Subcutaneous adipose tissue (tissue), 4 donors: ENCODE results near the gene PKN1. TPM values are rescaled to one million over a fixed set of nuclear protein-coding genes. Genes with fewer than 3 reads are reported as not detected.

Experiments
- small RNA-seq: library from RNA; depleted of rRNA; stranded (forward); fragments of <200 nt; gene quantifications from one replicate; pipeline ENCODE3, GENCODE V24; 2016
- total RNA-seq, 4 donors: library from RNA; depleted of rRNA; stranded (reverse); fragments of >200 nt; gene quantifications; one replicate each; pipeline ENCODE4 v1.1.0, GENCODE V29; 2016
- TF ChIP-seq, protein P1 (sequence below): fragments of 450-650 bp; IDR thresholded peaks from one replicate; pipeline ENCODE4 v1.5.1; 2016; ENCODE audit warnings: low read depth, mild to moderate bottlenecking, control low read depth, antibody characterized with exemption, moderate library complexity

The PKN1 gene
- total RNA-seq, 4 donors from 2014 or later = 47.8 to 136 (median 75.8) TPM

DNA sequence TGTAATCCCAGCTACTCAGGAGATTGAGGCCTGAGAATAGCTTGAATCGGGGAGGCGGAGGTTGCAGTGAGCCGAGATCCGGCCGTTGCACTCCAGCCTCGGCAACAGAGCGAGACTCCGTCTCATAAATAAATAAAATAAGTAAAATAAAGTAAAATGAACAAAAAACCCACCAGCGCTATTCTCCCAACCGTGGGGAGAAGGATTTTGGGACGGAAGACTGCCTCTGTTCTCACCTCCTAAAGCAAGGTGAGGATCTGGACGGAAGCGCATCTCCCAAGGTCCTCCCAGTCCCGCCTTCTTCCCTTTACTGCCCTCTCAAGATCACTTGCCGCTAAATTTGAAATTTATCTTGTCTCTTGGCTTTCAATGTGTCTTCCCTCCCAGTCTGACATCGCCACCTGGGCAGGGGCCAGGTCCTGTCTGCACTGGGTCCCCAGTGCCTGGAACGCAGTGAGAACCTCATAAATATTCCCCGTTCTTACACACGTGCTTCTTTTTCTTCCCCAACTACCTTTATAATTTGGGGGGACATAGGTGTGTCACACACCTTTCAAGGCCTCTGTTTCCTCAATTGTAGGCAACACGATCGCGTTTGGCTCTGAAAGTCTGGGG is 86.2 kb downstream of the PKN1 start:
- TF ChIP-seq, protein P1, sequence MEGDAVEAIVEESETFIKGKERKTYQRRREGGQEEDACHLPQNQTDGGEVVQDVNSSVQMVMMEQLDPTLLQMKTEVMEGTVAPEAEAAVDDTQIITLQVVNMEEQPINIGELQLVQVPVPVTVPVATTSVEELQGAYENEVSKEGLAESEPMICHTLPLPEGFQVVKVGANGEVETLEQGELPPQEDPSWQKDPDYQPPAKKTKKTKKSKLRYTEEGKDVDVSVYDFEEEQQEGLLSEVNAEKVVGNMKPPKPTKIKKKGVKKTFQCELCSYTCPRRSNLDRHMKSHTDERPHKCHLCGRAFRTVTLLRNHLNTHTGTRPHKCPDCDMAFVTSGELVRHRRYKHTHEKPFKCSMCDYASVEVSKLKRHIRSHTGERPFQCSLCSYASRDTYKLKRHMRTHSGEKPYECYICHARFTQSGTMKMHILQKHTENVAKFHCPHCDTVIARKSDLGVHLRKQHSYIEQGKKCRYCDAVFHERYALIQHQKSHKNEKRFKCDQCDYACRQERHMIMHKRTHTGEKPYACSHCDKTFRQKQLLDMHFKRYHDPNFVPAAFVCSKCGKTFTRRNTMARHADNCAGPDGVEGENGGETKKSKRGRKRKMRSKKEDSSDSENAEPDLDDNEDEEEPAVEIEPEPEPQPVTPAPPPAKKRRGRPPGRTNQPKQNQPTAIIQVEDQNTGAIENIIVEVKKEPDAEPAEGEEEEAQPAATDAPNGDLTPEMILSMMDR = no peak

DNA sequence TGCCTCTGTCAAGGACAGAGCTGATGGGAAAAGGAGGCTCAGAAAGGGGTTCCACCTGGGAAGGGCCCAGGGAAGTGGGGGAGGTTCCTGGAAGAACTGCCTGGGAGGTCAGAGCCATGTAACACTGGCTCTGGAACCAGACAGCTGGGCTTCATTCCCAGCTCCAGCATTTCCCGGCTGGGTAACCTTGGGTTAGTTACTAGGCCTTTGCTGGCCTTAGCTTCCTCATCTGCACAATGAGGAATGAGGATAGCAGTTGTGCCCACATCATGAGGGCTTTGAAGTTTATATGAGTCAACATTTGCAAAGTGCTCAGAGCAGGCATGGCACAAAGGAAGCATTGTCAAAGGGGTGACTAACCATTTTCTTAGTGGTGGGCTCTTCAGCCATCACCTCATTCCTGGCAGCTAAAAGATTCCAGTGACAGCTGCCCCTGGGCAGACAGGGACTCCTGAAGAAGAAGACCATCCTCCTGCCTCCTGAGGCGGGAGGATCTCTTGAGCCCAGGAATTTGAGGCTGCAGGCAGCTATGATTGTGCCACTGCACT is 86.8 kb downstream of the PKN1 start:
- TF ChIP-seq, protein P1 = no peak

DNA sequence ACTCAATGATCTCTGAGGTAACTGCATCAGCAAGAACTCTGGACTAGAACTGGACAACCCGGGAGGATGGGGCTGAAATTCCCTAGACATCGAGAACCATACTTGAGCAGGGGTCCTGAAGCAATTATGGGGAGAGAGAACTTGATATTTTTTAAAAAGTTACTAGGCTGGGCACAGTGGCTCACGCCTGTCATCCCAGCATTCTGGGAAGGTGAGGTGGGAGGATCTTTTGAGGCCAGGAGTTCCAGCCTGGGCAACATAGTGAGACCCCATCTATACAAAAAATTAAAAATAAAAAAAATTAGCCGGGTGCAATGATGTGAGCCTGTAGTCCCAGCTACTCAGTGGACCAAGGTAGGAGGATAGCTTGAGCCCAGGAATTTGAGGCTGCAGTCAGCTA is 87.4 kb downstream of the PKN1 start:
- TF ChIP-seq, protein P1 = no peak

Small RNA genes within 50 kb of the gene (small RNA-seq; reads per million reads assigned to genes)
- not detected for gene SNRPGP15

Other genes with a start within 250 kb of the PKN1 start
- gene ADGRL1, start 227.1 kb upstream of the PKN1 start, total RNA-seq = 10 to 100 TPM in 2 of 4 donors, 1 to 10 TPM in 2; 8.2 to 25.2 (median 11.4) TPM
- gene ADGRE5, start 51.9 kb upstream of the PKN1 start, total RNA-seq = 10 to 100 TPM; 26.0 to 60.2 (median 29.1) TPM
- gene DDX39A, start 14.0 kb upstream of the PKN1 start, total RNA-seq = 10 to 100 TPM; 45.8 to 67.1 (median 56.7) TPM
- under 1 TPM in 1 of 4 donors, not detected in 3; 0.49 TPM for gene PTGER1, start 42.0 kb downstream of the PKN1 start, total RNA-seq
- gene GIPC1, start 62.8 kb downstream of the PKN1 start, total RNA-seq = 10 to 100 TPM; 36.4 to 95.5 (median 48.9) TPM
- 100 to 1,000 TPM in 1 of 4 donors, 10 to 100 TPM in 3; 45.9 to 104 (median 66.3) TPM for gene DNAJB1, start 85.1 kb downstream of the PKN1 start, total RNA-seq
- gene TECR, start 96.3 kb downstream of the PKN1 start, total RNA-seq = 10 to 100 TPM; 36.8 to 86.7 (median 62.4) TPM
- 100 to 1,000 TPM; 293 to 484 (median 411) TPM for gene NDUFB7, start 138.8 kb downstream of the PKN1 start, total RNA-seq
- not detected for gene CLEC17A, start 149.8 kb downstream of the PKN1 start, total RNA-seq
- under 1 TPM in 2 of 4 donors, not detected in 2; 0.34 to 0.38 TPM for gene ADGRE3, start 241.5 kb downstream of the PKN1 start, total RNA-seq